ENCODE measurements around the gene IFT27.
A peak's percentile ranks its signal among the peaks of the same experiment; 100 is the strongest.

IFT27 gene, protein sequence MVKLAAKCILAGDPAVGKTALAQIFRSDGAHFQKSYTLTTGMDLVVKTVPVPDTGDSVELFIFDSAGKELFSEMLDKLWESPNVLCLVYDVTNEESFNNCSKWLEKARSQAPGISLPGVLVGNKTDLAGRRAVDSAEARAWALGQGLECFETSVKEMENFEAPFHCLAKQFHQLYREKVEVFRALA

DNA sequence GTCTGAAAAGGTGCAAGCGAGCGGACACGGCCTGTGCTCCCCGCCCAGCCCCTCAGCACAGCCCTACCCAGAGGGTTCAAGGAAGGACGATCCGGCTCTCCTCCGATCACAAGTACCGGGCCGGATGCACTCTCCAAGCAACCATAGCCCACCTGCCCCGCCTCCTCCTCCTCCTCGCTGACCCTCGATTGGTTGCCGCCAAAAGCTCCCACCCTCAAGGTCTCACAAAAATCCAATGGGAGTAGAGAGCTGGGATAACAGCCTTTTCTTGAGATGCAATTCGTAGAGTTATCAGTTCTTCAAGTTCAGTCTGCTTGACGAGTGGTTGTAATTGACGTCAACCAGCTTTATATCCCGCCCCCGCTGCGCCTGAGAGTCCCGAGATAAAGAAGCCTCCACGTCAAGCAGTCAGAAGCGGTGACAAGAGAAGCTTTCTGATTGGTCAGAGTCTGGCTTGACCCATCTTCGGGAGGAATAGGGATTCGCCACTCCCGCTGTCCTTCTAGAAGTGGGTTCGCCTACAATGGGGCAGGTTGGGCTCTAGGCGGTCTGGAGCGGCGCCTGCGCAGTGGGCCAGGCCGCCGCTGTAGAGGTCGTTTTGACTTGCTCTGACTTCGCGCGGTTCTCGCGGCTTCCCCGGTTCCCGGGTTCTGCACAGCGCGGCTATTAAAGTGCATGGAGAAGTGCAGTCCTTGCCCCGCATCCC is at the start of gene IFT27:
Gene IFT27 (minus strand): TSS at position 156 of the 706 bp plus-strand sequence. CDS start 412 bp downstream, outside the sequence.
- intact Hi-C loops (cut with DNase I) = loop anchor here (2.0 to 5.0 kb wide), 2 partner anchors 244 to 423 kb away; no protein-coding TSS in a partner anchor
- DNase-seq = peak; percentile 96 to 100 (median 99)

DNA sequence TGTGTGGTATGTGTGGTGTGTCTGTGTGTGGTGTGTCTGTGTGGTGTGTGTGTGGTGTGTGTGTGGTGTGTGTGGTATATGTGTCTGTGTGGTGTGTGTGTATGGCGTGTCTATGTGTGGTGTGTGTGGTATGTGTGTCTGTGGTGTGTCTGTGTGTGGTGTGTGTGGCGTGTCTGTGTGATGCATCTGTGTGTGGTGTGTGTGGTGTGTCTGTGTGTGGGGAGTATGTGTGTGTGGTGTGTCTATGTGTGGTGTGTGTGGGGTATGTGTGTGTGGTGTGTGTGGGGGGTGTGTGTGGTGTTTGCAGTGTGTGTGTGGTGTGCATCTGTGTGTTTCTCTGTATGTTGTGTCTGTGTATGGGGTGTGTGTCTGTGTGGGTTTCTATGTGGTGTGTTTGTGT is 48.7 kb upstream of the IFT27 start:
- DNase-seq = peak in 1 of 10 donors; percentile 14
- intact Hi-C loops (cut with DNase I) = no loop called here

DNA sequence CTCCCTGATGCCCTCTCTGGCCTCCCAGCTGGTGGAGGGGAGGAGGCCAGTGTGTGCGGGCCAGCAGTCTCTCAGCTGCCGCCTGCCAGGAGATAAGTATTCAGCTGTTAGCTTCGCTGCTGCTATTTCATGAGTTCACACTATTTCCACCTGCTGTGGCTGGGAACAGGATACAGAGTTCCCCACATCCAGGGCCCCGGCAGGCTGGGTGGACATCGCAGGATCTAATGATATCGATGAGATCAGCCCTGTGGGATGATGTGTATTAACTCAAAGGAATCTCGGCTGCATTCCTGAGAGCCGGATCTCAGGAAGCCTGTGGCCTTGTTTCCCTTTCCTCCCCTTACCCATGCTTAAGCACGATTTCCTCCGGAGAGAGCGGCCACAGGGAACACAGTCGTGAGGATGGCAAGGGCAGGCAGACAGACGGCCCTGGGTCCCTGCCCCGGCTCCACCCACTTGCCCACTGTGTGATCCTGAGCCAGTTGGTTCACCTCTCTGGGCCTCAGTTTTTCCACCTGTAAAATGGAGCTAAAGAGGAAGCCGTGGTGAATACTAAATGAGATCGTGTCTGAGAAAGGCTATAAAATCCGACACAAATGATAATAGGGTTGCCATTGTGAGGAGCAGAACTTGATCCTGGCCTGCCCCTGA is 47.4 kb upstream of the IFT27 start:
- no peak for DNase-seq
- intact Hi-C loops (cut with DNase I) = no loop called here

DNA sequence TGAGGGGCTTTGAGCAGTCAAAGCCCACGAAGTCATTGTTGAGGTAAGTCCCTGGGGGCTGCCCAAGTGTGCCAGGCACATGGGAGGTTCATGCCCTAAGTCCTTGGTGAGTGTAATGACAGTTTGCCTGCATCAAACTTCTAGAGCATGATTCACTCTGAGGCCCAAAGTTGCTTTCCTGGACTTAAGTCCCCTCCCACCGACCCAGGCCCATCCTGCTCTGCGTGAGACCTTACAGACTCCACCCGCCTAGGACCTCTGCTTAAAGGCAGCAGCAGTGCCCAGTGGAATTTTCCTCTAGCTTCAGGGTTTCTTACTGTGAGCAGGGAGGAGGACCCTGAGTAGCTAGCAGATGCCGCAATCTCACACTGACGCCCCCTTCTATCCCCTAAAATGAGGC is 46.7 kb upstream of the IFT27 start:
- intact Hi-C loops (cut with DNase I) = no loop called here
- peak in 1 of 10 donors; percentile 14 for DNase-seq

DNA sequence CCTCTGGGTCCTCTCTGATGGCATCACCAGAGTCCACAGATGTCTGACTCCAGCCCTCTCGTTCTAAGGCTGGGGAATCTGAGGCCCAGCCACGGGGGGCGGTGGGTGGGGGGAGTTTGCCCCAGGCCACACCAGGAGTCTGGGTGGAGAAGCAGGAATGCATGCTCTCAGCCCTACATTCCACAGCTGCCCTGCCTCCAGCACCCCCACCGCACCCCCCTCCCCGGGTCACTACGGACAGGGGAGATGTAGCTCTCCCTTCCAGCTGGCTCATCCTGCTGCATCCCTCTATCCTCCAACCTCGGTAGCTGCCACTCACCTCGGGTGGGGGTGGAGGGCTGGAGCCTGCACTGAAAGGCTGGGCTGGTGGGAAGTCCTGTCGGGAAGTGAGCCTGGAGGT is 43.2 kb upstream of the IFT27 start:
- intact Hi-C loops (cut with DNase I) = no loop called here
- no peak for DNase-seq

DNA sequence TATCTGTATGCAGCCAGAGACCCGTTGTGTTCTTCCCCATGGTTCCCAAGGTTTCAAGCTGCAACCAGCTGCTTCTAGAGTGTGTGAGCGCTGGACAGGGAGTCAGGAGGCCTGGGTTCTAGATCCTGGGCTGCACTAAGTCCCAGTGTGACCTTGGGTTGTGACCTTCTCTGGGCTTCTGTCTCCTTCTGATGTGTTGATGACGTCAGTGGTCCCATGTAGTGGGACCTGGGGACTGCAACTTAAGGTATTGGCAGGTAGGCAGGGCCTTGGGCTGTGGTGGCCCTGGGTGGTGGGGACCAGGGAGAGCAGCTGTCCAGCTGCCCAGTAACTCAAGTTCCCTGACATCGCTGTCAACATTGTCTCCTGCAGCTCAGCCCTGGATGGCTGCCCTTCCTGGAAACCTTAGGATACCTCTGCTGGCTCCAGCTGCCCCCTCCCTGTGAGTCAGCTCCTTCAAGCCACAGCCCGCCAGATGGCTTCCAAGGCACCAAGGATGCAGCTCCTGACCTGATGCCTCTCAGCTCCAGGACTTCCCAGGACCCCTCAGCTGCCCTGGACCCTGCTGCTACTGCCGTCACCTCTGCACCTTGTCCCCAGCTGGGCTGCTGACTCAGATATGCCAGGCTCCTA is 42.2 kb upstream of the IFT27 start:
- DNase-seq = peak in 1 of 10 donors; percentile 61
- intact Hi-C loops (cut with DNase I) = no loop called here

DNA sequence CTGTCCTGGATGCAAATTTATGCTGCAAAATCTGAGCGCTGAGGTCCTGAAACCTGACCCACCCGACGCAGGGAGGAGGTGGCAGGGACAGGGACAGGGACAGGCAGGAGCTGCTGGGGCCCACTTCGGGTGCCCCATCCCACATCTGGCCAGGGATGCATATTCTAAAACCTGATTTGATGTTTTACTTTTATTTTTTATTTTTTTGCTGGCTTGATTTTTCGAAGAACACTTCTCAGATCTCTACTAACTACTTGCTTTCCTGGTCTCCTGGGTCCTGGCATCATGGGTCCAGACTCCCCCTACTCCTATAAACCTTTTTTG is 41.6 kb upstream of the IFT27 start:
- DNase-seq = peak in 1 of 10 donors; percentile 77
- intact Hi-C loops (cut with DNase I) = no loop called here

DNA sequence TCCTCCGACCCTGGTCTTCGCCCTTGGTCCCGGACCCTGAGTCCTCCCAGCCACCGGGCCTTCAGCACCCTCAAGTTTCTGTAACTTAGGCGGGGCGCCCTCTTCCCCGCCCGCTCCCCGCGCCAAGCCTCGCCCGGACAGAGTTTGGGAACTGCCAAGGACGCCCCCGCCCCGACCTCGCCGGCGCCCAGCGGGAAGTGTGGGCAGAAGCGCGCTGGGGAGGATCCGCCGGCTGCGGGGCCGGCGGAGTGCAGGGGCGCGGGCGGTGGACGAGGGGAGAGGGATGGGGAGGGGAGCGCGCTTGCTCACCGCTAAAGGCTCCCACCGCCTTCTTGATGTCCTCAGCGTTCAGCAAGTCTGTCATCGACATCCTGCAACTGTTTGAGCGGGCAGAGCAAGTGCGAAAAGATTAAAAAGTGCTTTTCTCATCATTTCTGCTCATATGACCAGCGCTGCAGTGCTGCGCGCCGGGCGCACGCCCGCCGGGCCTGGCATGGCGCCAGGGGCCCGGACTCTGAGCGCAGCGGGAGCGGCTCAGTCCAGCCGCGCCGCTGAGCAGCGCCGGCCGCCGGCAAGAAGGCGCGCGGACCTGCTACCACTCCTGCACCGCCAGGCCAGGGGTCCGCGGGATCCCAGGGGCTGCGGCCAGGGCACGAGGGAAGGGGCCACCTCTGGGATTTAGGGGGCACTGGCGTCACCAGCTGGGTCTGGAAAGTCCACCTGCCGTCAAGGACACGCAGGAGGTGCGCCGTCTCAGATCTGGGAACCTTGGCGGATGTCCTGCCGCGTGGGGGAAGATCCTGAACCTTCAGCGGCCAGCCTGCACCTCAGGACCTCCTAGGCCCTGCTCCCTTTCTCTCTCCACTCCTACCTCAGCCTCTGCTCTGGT is 41.0 kb upstream of the IFT27 start, which contains the start of gene PVALB:
Gene PVALB (minus strand): TSS at position 400 of the 889 bp plus-strand sequence. CDS start 30 bp downstream, at position 370.
- intact Hi-C loops (cut with DNase I) = no loop called here
- peak in 3 of 10 donors; percentile 16 to 86 (median 74) for DNase-seq

DNA sequence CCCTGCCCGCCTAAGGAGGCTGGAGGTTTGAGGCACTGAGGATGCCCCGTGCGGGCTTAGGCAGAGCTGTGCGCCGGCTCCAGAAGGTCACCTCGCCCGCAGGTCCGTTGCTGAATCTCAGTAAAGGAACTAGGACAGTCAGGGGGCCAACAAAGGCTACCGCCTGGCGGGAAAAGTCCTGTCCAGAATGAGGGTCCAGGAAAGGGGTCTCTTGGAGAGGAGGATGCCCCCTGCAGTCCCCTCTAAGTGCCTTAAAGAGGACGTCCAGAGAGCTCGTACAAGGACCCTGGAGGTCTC is 40.4 kb upstream of the IFT27 start:
- intact Hi-C loops (cut with DNase I) = no loop called here

DNA sequence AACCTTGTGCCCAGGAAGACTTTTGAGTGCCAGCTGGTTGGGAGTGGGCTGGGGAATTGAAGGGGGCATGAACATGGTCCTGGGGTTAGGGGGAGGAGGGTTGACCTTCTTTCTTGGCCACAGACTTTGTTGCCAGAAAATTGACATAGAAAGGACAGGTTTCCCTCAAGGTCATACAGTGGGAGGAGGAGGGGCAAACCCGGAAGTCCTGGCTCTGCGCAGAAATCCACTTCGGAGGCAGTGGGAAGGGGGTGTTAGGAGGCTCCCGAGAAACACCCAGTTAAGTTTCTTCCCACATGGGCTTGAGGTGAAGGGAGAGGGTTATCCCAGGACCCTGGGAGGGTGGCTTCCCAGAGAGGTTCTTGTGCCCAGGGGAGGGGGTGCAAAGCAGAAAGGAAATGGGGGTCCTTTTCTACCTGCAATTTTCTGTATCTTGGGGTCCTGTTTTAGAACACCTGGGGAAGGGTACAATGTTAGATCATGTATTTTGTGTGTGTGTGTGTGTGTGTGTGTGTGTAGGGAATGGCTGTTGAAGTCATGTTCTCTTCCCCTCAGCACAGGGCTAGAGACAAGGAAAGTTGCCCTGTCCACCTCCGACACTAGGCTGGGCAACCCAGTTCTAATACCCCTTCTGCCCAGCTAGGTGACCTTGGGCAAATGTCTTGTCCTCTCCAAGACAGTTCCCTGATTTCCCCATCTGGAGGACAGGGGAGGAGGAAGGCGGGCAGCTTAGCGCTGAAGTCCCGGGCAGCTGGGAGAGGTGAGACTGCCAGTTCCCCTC is 39.8 kb upstream of the IFT27 start:
- DNase-seq = no peak
- intact Hi-C loops (cut with DNase I) = no loop called here

More for the DNA sequence above, 40.4 kb upstream of the IFT27 start:
- DNase-seq = peak in 1 of 10 donors; percentile 74

DNA sequence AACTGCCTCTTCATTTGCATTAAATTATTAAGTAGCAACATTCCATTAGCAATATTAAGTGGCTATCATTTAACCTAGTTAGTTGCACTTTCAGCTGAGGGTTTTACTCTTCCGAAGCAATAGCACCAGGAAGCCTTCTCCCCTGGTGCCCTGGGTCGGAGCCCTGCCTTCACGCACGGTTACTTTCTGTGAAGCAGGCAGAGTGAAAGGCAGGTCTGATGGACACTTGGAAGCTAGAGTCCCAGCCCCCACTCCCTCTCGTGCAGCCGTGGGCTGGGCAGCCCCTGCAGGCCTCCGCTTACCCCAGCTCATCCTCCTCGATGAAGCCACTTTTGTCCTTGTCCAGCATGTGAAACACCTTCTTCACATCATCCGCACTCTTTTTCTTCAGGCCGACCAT is 38.9 kb upstream of the IFT27 start:
- intact Hi-C loops (cut with DNase I) = no loop called here
- peak in 1 of 10 donors; percentile 24 for DNase-seq

DNA sequence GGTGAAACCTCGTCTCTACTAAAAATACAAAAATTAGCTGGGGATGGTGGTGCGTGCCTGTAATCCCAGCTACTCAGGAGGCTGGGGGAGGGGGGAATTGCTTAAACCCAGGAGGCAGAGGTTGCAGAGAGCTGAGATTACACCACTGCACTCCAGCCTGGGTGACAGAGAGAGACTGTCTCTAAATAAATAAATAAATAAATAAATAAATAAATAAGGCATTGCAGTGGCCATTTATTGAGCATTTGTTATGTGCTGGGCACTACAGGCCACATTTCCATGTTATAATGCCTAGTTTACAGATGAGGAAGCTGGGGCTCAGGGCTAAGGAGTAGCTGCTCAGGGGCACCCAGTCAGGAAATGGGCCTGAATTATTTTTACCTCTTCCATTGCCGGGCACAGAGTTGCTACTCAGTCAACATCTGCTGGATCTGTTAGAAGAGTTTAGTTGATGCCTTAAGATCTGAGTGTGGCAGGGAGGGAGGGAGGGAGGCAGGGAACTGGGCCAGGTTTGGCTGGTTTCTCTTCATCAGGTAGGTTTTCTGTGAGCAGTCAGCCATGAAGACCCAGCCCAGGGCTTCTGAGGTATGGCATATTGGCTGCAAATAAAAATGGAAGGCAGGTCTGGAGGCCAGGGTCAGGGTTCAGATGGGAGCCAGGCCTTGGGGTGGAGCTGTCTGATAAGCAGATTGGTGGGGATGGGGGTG is 35.3 kb upstream of the IFT27 start:
- intact Hi-C loops (cut with DNase I) = no loop called here
- DNase-seq = peak in 1 of 10 donors; percentile 24

DNA sequence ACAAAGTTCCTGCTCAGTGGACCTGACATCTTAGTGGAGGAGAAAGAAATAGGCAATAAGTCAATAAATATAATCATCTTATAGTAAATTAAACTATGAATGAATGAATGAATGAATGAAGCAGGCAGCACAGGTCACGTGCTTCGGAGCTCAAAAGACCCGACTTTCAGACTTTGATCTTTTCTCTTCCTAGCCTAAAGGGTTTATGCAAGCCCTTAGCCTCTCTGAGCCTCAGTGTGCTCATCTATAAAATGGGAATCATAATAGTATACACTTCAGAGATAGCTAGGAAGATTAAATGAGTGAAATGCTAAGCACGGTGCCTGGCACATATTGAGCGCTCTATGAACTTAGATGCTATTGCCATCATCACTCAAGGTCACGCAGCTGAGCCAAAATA is 33.4 kb upstream of the IFT27 start:
- no peak for DNase-seq
- intact Hi-C loops (cut with DNase I) = no loop called here

DNA sequence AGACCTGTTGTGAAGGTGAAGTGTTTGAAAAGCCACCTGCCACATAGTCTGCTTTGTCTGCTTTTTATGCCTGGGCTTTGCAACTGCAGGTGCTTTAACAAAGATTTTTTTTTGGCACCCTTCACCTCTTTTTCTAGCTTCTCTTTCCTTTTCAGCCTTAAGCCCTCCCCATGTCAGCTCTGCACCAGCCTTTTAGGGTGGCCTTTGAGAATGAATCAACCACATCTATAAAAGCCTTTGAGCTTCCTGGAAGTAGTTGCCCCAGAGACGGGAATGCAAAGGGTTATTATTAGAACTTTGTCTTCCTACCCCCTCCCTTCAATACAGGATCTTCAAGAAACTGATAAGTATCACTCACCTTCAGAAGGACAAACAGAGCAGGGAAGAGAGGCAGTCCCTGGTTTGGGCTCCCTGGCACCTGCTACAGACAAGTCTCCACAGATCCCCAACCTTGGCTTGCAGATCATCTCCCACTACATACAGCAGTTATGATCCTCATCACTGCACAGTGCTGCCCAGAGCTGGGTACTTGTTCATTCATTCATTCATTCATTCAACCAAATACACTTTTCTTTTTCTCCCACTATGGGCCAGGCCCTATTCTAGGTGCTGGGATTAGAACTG is 32.9 kb upstream of the IFT27 start:
- intact Hi-C loops (cut with DNase I) = no loop called here

DNA sequence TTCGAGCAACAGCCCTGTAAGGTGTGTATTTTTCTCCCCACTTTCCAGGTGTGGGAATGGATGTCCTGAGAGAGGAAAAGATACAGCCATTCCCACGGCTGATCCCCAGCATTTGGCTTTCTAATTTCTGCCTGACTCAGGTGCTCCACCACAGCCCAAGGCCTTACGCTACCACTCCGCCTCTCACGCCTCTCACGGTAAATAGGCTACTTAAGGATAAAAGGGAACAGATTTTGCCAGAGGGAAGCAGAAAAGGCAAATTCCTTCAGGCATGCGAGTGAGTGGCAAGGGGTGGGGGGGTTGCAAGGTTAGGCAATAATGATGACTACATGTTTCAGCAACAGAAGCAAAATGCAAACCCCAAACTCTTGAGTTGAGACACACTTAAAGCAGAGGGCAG is 31.7 kb upstream of the IFT27 start:
- intact Hi-C loops (cut with DNase I) = no loop called here
- DNase-seq = peak in 2 of 10 donors; percentile 4 to 16

More for the DNA sequence above, 32.9 kb upstream of the IFT27 start:
- peak in 1 of 10 donors; percentile 11 for DNase-seq

DNA sequence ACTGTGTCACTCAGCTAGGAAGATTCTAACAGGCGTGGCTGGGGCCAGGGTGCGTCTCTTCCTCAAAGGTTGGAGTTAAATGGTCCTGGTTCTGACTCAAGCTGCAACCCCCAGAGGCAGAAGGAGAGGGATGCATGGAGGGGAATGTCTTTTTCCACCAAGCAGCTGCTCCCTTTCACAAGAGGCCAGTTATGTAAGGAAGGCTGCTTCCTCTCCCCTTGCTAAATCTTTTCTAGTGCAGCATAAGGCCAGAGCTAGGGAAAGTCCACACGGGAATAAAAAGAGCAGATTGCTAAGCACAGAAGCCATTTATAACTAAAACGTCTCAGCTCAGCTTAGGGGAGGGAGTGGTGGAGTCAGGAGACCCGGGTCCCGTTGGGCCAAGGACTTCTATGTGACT is 30.9 kb upstream of the IFT27 start:
- peak in 1 of 10 donors; percentile 58 for DNase-seq
- intact Hi-C loops (cut with DNase I) = no loop called here

DNA sequence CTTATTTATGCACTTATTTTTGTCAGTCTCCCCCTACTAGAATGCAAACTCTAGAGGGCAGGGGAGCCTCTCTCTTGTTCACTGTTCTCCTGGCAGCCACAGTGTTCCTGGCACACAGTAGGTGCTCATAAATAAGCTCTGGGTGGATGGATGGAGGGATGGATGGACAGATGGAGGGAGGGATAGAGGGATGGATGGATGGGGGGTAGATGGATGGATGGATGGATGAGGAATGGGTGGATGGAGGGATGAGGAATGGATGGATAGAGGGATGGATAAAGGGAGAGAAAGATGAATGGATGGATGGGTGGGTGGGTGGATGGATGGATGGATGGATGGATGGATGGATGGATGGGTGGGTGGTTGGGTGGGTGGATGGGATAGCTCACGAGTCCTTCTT is 27.4 kb upstream of the IFT27 start:
- DNase-seq = peak in 1 of 10 donors; percentile 8
- intact Hi-C loops (cut with DNase I) = no loop called here

DNA sequence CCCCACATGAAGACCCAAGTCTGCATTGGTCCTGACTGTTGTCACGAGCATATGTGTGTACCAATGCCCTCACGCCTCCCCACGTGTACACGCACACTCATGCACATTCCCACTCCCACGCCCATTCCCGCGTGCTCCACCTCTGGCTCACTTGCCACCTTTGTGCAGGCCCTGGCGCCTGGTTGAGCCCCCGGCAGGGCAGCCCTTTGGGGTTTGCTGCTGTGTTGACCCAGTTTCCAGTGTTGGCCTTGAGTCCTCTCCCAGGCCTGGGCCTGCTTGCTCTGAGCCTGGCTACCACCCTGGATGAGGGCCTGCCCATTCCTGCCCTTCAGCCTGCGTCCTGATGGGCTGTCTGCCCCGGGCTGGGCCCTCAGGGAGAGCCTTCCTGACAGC is 22.8 kb upstream of the IFT27 start:
- intact Hi-C loops (cut with DNase I) = no loop called here

More for the DNA sequence above, 22.8 kb upstream of the IFT27 start:
- peak in 2 of 10 donors; percentile 26 to 82 for DNase-seq
